ENCODE data around the gene RPE.

GRCh38 chr2:210049831-210050230, 47.4 kb downstream of the RPE start:
- TF ChIP-seq EZH2phosphoT487 (IDR thresholded peaks at IDR 0.05; ENCODE audit: borderline replicate concordance, low read length), result no peak
- TF ChIP-seq CTCF (IDR thresholded peaks at IDR 0.05; ENCODE audit: low read depth, low read length, poor library complexity, severe bottlenecking), result no peak

Measured in DOHH2 (cell line).